OCI-LY7 (cell line): ENCODE results near the gene SNAP47. TPM values are rescaled to one million over a fixed set of nuclear protein-coding genes. Genes with fewer than 3 reads are reported as not detected.

Experiments
- BruUV-seq: library from RNA; stranded (reverse); fragments of 400-500 nt; replicated peaks from 2 replicates; lab custom pipeline; 2021; lab: Mats Ljungman, UMichigan
- CTCF ChIA-PET: fragments of 300-600 bp; sonication (Branson Sonifier 250); formaldehyde crosslinking; loops from one replicate; lab custom pipeline; 2022; ENCODE audit warnings: antibody characterized with exemption; ENCODE audit not compliant: unreplicated experiment; lab: Charles Lee
- POLR2A ChIA-PET: fragments of 300-600 bp; sonication (Branson Sonifier 250); formaldehyde crosslinking; loops from one replicate; lab custom pipeline; 2022; ENCODE audit warnings: antibody characterized with exemption; lab: Charles Lee
- DNase-seq: peaks from one replicate; pipeline ENCODE4 v3.0.0-alpha.2; 2015; ENCODE audit warnings: low spot score
- H2AFZ ChIP-seq: fragments of 200-600 bp; sonication (generic), shearing (Covaris generic); 2 replicates; pipeline ENCODE4 v1.6.1; 2014; ENCODE audit warnings: mild to moderate bottlenecking, antibody characterized with exemption, low read length, moderate library complexity
- H3K27ac ChIP-seq: fragments of 200-600 bp; sonication (generic); 2 replicates; pipeline ENCODE4 v1.5.1; 2014; ENCODE audit warnings: mixed run types, low read depth, mild to moderate bottlenecking, moderate library complexity, low read length, inconsistent platforms; ENCODE audit not compliant: poor library complexity, severe bottlenecking
- H3K36me3 ChIP-seq: fragments of 200-600 bp; sonication (generic); 2 replicates; pipeline ENCODE4 v1.6.1; 2014; ENCODE audit warnings: mild to moderate bottlenecking, antibody characterized with exemption, low read length, moderate library complexity, mixed read lengths; ENCODE audit not compliant: insufficient read depth
- H3K4me1 ChIP-seq: fragments of 200-600 bp; sonication (generic); 2 replicates; pipeline ENCODE4 v1.5.1; 2014; ENCODE audit warnings: mild to moderate bottlenecking, low read length; ENCODE audit not compliant: insufficient read depth, poor library complexity, severe bottlenecking
- H3K4me2 ChIP-seq: fragments of 200-600 bp; sonication (generic); 2 replicates; pipeline ENCODE4 v1.6.1; 2014; ENCODE audit warnings: mild to moderate bottlenecking, low read length
- H3K4me3 ChIP-seq: fragments of 200-600 bp; sonication (generic); 2 replicates; pipeline ENCODE4 v1.5.1; 2014; ENCODE audit warnings: mild to moderate bottlenecking, low read depth, low read length; ENCODE audit not compliant: poor library complexity, severe bottlenecking
- H3K79me2 ChIP-seq: fragments of 200-600 bp; sonication (generic); 2 replicates; pipeline ENCODE4 v1.6.1; 2016; ENCODE audit warnings: low read depth, mild to moderate bottlenecking, low read length, moderate library complexity, mixed read lengths; ENCODE audit not compliant: insufficient read depth
- H3K9me2 ChIP-seq: fragments of 200-600 bp; sonication (generic); 2 replicates; pipeline ENCODE4 v1.6.1; 2016; ENCODE audit warnings: mild to moderate bottlenecking, low read length, mixed read lengths; ENCODE audit not compliant: insufficient read depth
- H3K9me3 ChIP-seq: fragments of 200-600 bp; sonication (generic); 2 replicates; pipeline ENCODE4 v1.6.1; 2014; ENCODE audit warnings: mild to moderate bottlenecking, mixed run types, low read length, mixed read lengths
- H4K20me1 ChIP-seq: fragments of 200-600 bp; sonication (generic); 2 replicates; pipeline ENCODE4 v1.6.1; 2014; ENCODE audit warnings: mild to moderate bottlenecking, antibody characterized with exemption, low read length, moderate library complexity, mixed read lengths; ENCODE audit not compliant: insufficient read depth
- CTCF ChIP-seq: fragments of 200-600 bp; sonication (generic); conservative IDR thresholded peaks from 2 replicates; pipeline ENCODE4 v1.5.1; 2014; ENCODE audit warnings: mild to moderate bottlenecking, antibody characterized with exemption, low read length, moderate library complexity, mixed read lengths
- EZH2phosphoT487 ChIP-seq: fragments of 200-600 bp; sonication (generic); IDR thresholded peaks from 2 replicates; pipeline ENCODE4 v1.6.1; 2018; ENCODE audit warnings: low read depth, borderline replicate concordance, mild to moderate bottlenecking, mixed run types, antibody characterized with exemption, low read length, moderate library complexity, mixed read lengths
- intact Hi-C: fragments of 100-400 bp; cut with micrococcal nuclease; formaldehyde crosslinking; loops from one replicate; pipeline ENCODE4 v1.10.0; 2022; ENCODE audit not compliant: unreplicated experiment
- total RNA-seq, 2 experiments: library from RNA; depleted of rRNA in 1 of 2; stranded (reverse); fragments of >200 nt in 1 of 2; shearing (Covaris generic) in 1 of 2; gene quantifications; 2 replicates each; pipeline ENCODE4 v1.2.3, GENCODE V29; 2014 to 2022

The SNAP47 gene
- total RNA-seq, 2 experiments from 2014 or later, result 29.8 to 44.2 TPM

- H3K9me3 ChIP-seq, result no peaks in the 10 kb centered on the region
- no peaks in the 10 kb centered on the region for H3K79me2 ChIP-seq
- H3K9me2 ChIP-seq, result no peaks in the 10 kb centered on the region
- DNase-seq, result no peak
- H3K4me3 ChIP-seq, result no peak overlapping the region
- H3K27ac ChIP-seq, result no peak overlapping the region
- intact Hi-C loops, result no loop called here
- H3K4me2 ChIP-seq, result no peak overlapping the region
- ChIA-PET CTCF (no interaction called here), POLR2A (no interaction called here)
- H4K20me1 ChIP-seq, result no peaks in the 10 kb centered on the region
- H3K4me1 ChIP-seq, result peaks cover 4% of the 10 kb centered on the region
- no peak overlapping the region for H2AFZ ChIP-seq
- TF ChIP-seq EZH2phosphoT487 (no peak), CTCF (peak; percentile 44)
- H3K36me3 ChIP-seq, result no peaks in the 10 kb centered on the region
- BruUV-seq, result no TSS peak
Measured at GRCh38 chr1:227792216-227793078, 57.2 kb downstream of the SNAP47 start.

GRCh38 chr1:227793079-227793947 lies 58.1 kb downstream of the SNAP47 start:
- H3K4me3 ChIP-seq, result no peak overlapping the region
- no peak for DNase-seq
- no peaks in the 10 kb centered on the region for H4K20me1 ChIP-seq
- ChIA-PET POLR2A (no interaction called here), CTCF (no interaction called here)
- H3K27ac ChIP-seq, result no peak overlapping the region
- no peak overlapping the region for H2AFZ ChIP-seq
- intact Hi-C loops, result no loop called here
- H3K9me2 ChIP-seq, result no peaks in the 10 kb centered on the region
- H3K36me3 ChIP-seq, result no peaks in the 10 kb centered on the region
- BruUV-seq, result no TSS peak
- H3K9me3 ChIP-seq, result no peaks in the 10 kb centered on the region
- no peak overlapping the region for H3K4me2 ChIP-seq
- no peaks in the 10 kb centered on the region for H3K79me2 ChIP-seq
- no peaks in the 10 kb centered on the region for H3K4me1 ChIP-seq
- TF ChIP-seq EZH2phosphoT487 (no peak), CTCF (no peak)
